Upper lobe of left lung (tissue), 6 donors: ENCODE data around the gene PDPR. TPM values are rescaled to one million over a fixed set of nuclear protein-coding genes. Genes with fewer than 3 reads are reported as not detected.
"Not testable (repeated sequence)": the region's sequence is repeated elsewhere in the genome, so short reads cannot be mapped to it uniquely, and the experiment has no call there.

Source experiments
- ATAC-seq, 2 donors: fragments of 200-7000 bp; cut with Tn5 transposase; one replicate each; pipeline ENCODE4 v1.9.1; 2022; ENCODE audit warnings: mild to moderate bottlenecking in 2 of 2, moderate library complexity in 2 of 2; ENCODE audit not compliant: low FRiP score in 2 of 2
- DNase-seq, 2 donors: peaks; one replicate each; pipeline ENCODE4 v3.0.0-alpha.2; 2019 to 2020
- H3K27ac ChIP-seq, 4 donors: fragments of 200-600 bp; sonication (generic); one replicate each; pipeline ENCODE4 v1.5.1; 2016 to 2019
- H3K27me3 ChIP-seq, 4 donors: fragments of 200-600 bp; sonication (generic); one replicate each; pipeline ENCODE4 v1.5.1; 2017 to 2019
- H3K36me3 ChIP-seq, 4 donors: fragments of 200-600 bp; sonication (generic); one replicate each; pipeline ENCODE4 v1.5.1; 2016 to 2019
- H3K4me1 ChIP-seq, 4 donors: fragments of 200-600 bp; sonication (generic); one replicate each; pipeline ENCODE4 v1.5.1; 2018 to 2019
- H3K4me3 ChIP-seq, 4 donors: fragments of 200-600 bp; sonication (generic); one replicate each; pipeline ENCODE4 v1.5.1; 2017 to 2019; ENCODE audit warnings: mild to moderate bottlenecking in 2 of 4, moderate library complexity in 1 of 4
- H3K9me3 ChIP-seq, 4 donors: fragments of 200-600 bp; sonication (generic); one replicate each; pipeline ENCODE4 v1.5.1; 2018 to 2019
- WGBS, 2 donors: methylation state at CpG; one replicate each; pipeline ENCODE4 v1.1.5; 2017 to 2018; 5-methylcytosine and 5-hydroxymethylcytosine counted together
- total RNA-seq, 6 donors: library from RNA; depleted of rRNA in 4 of 6; stranded (reverse); fragments of >200 nt in 4 of 6; gene quantifications; one replicate each; pipeline versions ENCODE4 v1.1.0 to v1.2.1, GENCODE V29; 2016 to 2021
- donor health status: DM: no; HTN: no; CAD: no; lungs with moderate emphysema.
- donor health status: DM: no; HTN: yes; CAD: no; lungs with severe emphysema.

The PDPR gene
- total RNA-seq, 6 donors from 2014 or later, result 15.2 to 46.1 (median 21.9) TPM

DNA sequence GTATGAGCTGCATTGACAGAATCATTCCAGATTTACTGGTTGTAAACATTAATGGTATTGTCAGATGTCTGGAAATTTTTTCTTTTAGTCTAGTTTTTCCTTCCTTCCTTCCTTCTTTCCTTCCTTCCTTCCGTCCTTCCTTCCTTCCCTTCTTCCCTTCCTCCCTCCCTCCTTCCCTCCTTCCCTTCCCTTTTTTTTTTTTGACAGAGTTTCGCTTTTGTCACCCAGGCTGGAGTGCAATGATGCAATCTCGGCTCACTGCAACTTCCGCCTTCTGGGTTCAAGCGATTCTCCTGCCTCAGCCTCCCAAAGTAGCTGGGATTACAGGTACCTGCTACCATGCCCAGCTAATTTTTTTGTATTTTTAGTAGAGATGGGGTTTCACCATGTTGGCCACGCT lies 24.8 kb upstream of the PDPR start:
- H3K4me1 ChIP-seq, ATAC-seq, H3K9me3 ChIP-seq, H3K4me3 ChIP-seq, DNase-seq, H3K36me3 ChIP-seq, H3K27me3 ChIP-seq, H3K27ac ChIP-seq: not testable (repeated sequence)
- 85% methylated on average over 3 to 6 of the region's 6 CpGs for WGBS, 2 donors

DNA sequence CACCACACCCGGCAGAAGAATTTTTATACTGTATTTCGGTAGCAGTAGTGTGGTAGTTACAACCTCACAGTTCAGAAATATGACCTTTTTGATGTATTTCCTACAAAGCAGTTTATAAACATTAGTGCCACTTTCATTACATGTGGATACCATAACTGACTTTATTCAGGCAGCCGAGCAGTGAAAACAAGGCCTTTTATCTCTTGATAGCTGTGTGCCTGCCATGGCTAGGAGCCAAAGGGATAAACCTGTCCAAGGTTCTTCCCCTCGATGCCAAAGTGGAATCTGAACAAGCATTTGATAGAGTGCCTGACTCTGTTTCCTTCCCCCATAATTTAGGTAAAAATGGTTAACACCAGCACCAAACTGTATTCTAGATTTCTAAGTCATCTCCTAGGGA lies 23.0 kb upstream of the PDPR start:
- DNase-seq, ATAC-seq, H3K36me3 ChIP-seq, H3K27ac ChIP-seq, H3K9me3 ChIP-seq, H3K4me3 ChIP-seq, H3K4me1 ChIP-seq, H3K27me3 ChIP-seq: not testable (repeated sequence)
- WGBS, 2 donors, result 78 to 81% methylated on average over 4 of the region's 4 CpGs

GRCh38 chr16:70094096-70094495 lies 20.0 kb upstream of the PDPR start:
- not testable (repeated sequence) for ATAC-seq, H3K9me3 ChIP-seq, H3K4me1 ChIP-seq, H3K36me3 ChIP-seq, DNase-seq, H3K27me3 ChIP-seq, H3K4me3 ChIP-seq, H3K27ac ChIP-seq
- WGBS, 2 donors, result 88 to 100% methylated on average over 1 of the region's 1 CpG

GRCh38 chr16:70109583-70110279 lies 4.4 kb upstream of the PDPR start:
- not testable (repeated sequence) for H3K4me3 ChIP-seq, DNase-seq, H3K9me3 ChIP-seq, H3K27me3 ChIP-seq, H3K27ac ChIP-seq, H3K36me3 ChIP-seq, ATAC-seq, H3K4me1 ChIP-seq
- 85 to 89% methylated on average over 14 to 15 of the region's 15 CpGs for WGBS, 2 donors

DNA sequence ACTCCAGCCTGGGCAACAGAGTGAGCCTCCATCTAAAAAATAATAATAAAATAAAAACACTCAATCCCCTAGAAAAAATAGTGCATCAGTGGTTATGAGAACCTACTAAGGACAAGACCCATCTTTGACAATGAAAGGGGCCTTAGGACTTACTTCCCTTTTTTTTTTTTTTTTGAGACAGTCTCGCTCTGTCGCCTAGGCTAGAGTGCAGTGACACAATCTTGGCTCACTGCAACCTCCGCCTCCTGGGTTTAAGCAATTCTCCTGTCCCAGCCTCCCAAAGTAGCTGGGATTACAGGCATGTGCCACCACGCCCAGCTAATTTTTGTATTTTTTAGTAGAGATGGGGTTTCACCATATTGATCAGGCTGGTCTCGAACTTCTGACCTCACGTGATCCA lies 2.0 kb upstream of the PDPR start:
- not testable (repeated sequence) for H3K36me3 ChIP-seq, H3K4me1 ChIP-seq, H3K4me3 ChIP-seq, DNase-seq, H3K9me3 ChIP-seq, H3K27me3 ChIP-seq, ATAC-seq, H3K27ac ChIP-seq
- 84 to 94% methylated on average over 5 to 6 of the region's 6 CpGs for WGBS, 2 donors

GRCh38 chr16:70113599-70113981 lies 542 bp upstream of the PDPR start:
- peak; percentile 59 to 62 for ATAC-seq
- H3K36me3 ChIP-seq, DNase-seq, H3K9me3 ChIP-seq, H3K27me3 ChIP-seq, H3K4me1 ChIP-seq: not testable (repeated sequence)
- Histone ChIP-seq H3K4me3 (peak overlapping the region in 3 of 4 donors; percentile 71 to 91 (median 74)), H3K27ac (peak overlapping the region; percentile 71 to 84 (median 76))
- no CpG with 5 or more reads among the region's 15 CpGs for WGBS, 2 donors

- not testable (repeated sequence) for H3K9me3 ChIP-seq, H3K27me3 ChIP-seq, H3K4me3 ChIP-seq, H3K4me1 ChIP-seq, H3K27ac ChIP-seq, ATAC-seq, DNase-seq
- H3K36me3 ChIP-seq, result peaks cover 3 to 22% (median 15%) of the 10 kb centered on the region in 4 donors
- WGBS, 2 donors, result 85 to 88% methylated on average over 6 of the region's 6 CpGs
Observed at GRCh38 chr16:70118354-70118753, 4.2 kb downstream of the PDPR start.

GRCh38 chr16:70118776-70119175 lies 4.6 kb downstream of the PDPR start:
- 90 to 100% methylated on average over 2 to 3 of the region's 3 CpGs for WGBS, 2 donors
- H3K27ac ChIP-seq, H3K9me3 ChIP-seq, H3K27me3 ChIP-seq, DNase-seq, ATAC-seq, H3K4me3 ChIP-seq, H3K4me1 ChIP-seq: not testable (repeated sequence)
- peaks cover 3 to 27% (median 20%) of the 10 kb centered on the region in 4 donors for H3K36me3 ChIP-seq

DNA sequence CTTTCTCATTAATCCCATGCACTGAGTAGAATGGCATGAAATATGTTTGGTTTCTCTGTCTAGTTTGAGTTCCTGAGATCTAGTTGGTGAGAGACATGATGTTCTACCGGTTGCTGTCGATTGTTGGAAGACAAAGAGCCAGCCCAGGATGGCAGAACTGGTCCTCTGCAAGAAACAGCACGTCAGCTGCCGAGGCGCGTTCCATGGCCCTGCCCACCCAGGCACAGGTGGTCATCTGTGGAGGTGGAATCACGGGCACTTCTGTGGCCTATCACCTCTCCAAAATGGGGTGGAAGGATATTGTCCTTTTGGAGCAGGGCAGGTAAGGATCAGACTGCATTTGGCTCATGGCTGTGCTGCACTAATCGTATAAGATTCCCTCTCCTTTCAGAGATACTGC lies 6.3 kb downstream of the PDPR start:
- H3K27ac ChIP-seq, H3K4me1 ChIP-seq, H3K9me3 ChIP-seq, H3K4me3 ChIP-seq, H3K27me3 ChIP-seq, ATAC-seq: not testable (repeated sequence)
- 94 to 95% methylated on average over 8 of the region's 8 CpGs for WGBS, 2 donors
- H3K36me3 ChIP-seq, result peaks cover 9 to 37% (median 26%) of the 10 kb centered on the region in 4 donors
- peak in 1 of 2 donors; percentile 61 for DNase-seq

- not testable (repeated sequence) for H3K4me3 ChIP-seq, H3K4me1 ChIP-seq, H3K27ac ChIP-seq, H3K27me3 ChIP-seq, H3K9me3 ChIP-seq, ATAC-seq, DNase-seq
- H3K36me3 ChIP-seq, result peaks cover 22 to 70% (median 46%) of the 10 kb centered on the region in 4 donors
- 91 to 93% methylated on average over 14 of the region's 14 CpGs for WGBS, 2 donors
Observed at GRCh38 chr16:70123822-70124221, 9.7 kb downstream of the PDPR start.

- not testable (repeated sequence) for H3K4me1 ChIP-seq, DNase-seq, ATAC-seq, H3K4me3 ChIP-seq, H3K9me3 ChIP-seq, H3K27me3 ChIP-seq, H3K27ac ChIP-seq
- peaks cover 33 to 88% (median 66%) of the 10 kb centered on the region in 4 donors for H3K36me3 ChIP-seq
- WGBS, 2 donors, result 94 to 99% methylated on average over 11 of the region's 11 CpGs
Observed at GRCh38 chr16:70126226-70126625, 12.1 kb downstream of the PDPR start.

DNA sequence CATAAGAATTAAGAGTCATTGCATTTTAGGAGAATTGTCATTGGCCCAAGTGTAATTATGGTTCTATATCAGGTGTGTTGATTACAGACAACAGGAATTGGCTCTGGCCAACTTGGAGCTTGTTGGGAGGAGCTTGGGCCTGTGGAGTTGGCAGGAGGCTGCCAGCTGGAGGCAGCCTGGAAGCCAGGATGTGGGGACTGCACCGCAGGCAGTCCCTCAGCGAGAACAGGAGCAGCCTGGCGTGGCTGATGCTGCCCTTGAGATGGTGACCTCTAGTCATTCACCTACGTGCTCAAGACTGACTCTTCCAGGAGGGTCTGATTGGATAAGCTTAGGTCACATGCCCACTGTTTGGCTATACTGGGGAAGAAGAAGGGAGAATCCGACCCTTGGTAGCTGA lies 13.6 kb downstream of the PDPR start:
- H3K27me3 ChIP-seq, ATAC-seq, H3K9me3 ChIP-seq, H3K27ac ChIP-seq, H3K4me1 ChIP-seq, DNase-seq, H3K4me3 ChIP-seq: not testable (repeated sequence)
- peaks cover 39 to 89% (median 66%) of the 10 kb centered on the region in 4 donors for H3K36me3 ChIP-seq
- WGBS, 2 donors, result 85 to 93% methylated on average over 5 of the region's 5 CpGs

GRCh38 chr16:70128844-70129243 lies 14.7 kb downstream of the PDPR start:
- not testable (repeated sequence) for DNase-seq, H3K27me3 ChIP-seq, H3K4me1 ChIP-seq, H3K27ac ChIP-seq, H3K9me3 ChIP-seq, H3K4me3 ChIP-seq
- H3K36me3 ChIP-seq, result peaks cover 40 to 89% (median 67%) of the 10 kb centered on the region in 4 donors
- WGBS, 2 donors, result 100% methylated on average over 1 to 6 of the region's 10 CpGs
- peak in 1 of 2 donors; percentile 54 for ATAC-seq
